ENCODE results near the gene CCDC102B.

GRCh38 chr18:68897286-68897685 is 99.4 kb downstream of the CCDC102B start:
- TF ChIP-seq POLR2AphosphoS5 (IDR thresholded peaks at IDR 0.05; ENCODE audit: borderline replicate concordance, low read depth, low read length) (no peak), EZH2 (IDR thresholded peaks at IDR 0.05) (no peak)

Data from SK-N-MC (cell line).